GM19372 (cell line): ENCODE measurements around the gene MMP28.

Experiments used
- ATAC-seq: cut with Tn5 transposase; IDR thresholded peaks from one replicate; pipeline ENCODE4 v1.9.1; 2021; ENCODE audit warnings: mild to moderate bottlenecking, low read depth, moderate library complexity; ENCODE audit not compliant: unreplicated experiment

MMP28 gene

DNA sequence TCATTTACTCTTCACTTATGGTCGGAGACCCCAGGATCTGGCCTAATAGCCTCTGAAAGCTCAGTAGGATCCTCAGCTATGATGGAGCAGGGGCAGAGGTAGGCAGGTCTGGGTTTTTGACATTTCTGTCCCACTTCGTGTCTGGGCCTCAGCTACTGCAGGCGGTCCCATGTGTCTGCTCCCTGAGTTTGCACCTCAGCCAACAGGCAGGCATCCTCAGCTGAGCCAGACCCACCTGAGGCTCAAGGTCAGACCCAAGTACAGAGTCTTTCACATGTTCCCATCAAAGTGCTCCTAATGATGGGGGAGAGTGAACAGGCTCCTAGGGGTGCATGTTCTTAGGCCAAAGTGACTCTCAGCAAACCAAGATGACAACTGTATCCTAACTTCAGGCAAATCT lies 66.9 kb downstream of the MMP28 start:
- ATAC-seq: no peak

DNA sequence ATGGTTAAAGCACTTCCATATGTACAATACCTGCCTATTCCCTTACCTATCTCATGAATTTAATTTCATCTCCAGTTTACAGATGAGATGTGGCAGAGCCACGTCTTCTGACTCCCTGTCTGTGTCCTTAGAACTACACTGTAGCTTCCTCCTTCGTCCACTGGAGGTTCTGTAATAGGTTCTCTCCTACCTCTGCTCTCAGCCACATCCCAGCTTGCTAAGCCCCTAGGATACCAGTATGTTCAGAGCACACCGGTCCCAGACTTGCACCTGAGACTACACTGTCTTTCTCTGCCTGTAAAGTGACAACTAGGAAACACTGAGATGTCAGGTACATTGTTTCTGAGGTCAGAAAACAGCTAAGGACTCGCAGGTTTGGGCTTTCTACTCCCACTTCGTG lies 67.8 kb downstream of the MMP28 start:
- no peak for ATAC-seq

DNA sequence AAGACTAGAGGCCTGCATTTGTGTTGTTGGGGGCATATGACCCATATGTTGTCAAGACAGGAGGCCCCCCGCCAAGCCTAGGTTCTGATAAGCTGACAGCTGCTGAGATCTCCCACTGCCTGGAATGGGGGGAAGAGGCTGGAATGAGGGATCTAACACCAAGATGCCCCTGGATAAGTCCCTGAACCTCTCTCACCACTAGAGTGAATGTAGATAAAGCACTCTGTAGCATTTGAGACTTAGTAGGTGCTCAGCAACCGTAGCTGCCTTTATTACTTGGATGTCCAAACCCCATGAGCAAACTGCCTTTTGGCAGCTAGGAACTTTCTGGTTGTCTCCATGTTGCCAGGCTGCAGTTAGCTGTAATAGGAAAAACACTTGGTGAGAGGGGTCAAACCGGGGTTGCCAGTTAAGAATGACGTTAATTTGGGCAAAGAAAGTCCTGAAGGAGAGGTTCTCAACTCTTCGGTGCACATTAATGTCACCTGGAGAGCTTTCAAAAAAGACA lies 68.4 kb downstream of the MMP28 start:
- no peak for ATAC-seq

DNA sequence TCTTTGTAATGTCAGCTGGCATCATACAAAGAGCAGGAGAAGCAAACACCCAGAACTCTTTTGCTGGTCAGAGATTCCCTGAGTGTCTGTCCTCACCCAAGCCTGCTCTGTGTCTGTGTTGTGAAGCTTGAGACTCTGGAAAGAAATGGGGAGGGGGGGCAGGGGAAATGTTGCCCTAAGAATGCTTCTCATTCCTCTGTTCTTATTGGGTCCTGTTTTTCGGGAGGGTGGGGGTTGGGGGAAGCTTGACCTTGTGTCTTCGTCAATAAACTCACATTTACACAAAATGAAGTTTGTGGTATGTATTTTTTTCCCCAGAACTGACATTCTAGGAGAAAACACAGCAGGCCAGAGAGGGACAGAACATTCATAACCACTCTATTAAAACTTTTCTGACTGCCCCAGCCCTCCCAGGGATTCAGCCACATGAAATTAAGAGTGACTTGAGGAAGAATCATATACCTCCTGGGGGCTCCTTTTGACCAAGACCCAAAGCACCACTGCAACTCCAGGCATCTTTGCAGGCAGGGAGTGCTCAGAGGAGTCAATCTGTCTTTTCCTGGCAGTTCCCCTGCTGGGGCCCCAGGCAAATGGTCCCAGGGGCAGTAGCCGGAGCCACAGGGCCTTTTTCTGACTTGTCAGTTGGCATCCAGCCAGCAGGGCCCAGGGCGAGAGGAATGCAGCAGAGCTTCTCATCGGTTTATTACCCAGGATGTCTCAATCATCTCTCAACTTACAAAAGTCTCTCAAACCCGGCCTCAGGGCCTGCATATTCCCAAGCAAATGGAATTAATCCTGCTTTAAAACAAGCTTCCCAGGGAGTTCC lies 69.1 kb downstream of the MMP28 start:
- no peak for ATAC-seq

DNA sequence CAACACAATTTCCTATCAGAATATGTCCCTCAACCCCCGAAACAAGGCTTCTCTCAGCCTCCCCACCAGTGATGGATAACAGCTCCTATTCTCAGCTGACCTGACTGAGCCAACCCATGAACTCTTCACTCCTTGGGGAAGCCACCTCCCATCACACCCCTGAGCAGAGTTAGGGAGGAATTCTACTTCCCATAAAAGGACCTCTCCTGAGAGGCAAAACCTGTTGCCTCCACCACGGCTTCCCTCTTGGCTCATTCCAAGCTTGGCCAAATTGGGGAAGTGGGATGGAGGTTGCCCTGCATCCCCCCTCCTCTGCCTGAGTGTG lies 69.7 kb downstream of the MMP28 start:
- no peak for ATAC-seq

DNA sequence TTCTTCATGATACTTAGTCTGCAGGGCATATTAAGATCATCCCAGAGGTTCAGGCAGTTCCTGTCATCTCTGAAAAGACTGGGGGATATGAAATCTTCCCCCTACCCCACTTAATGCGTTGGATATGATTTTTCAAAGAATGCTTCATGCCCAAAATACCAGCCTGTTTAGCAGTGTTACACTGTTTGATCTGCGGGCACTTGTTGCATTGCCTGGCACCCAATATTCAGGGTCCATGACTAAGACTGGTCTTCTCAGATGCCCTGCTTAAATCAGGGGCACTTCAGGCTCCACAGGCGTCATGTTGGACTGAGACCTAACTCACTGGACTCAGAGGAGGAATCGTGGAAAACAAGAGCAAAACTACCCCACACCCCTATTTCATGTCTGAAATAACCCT lies 70.4 kb downstream of the MMP28 start:
- no peak for ATAC-seq

DNA sequence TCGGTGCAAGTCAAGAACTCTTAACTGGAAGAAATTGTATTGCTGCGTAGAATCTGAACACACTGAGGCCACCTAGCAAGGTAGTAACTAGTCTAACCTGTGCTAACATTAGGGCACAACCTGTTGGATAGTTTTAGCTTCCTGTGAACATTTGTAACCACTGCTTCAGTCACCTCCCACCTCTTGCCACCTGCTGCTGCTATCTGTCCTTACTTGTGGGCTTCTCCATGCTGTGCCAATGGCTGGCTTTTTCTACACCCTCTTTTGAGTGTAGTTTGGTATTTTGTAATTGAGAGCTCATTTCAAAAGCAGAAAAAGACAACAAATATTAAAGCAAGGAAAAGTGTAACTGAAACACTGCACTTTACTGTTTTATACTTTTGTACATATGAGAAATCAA lies 71.7 kb downstream of the MMP28 start:
- no peak for ATAC-seq

DNA sequence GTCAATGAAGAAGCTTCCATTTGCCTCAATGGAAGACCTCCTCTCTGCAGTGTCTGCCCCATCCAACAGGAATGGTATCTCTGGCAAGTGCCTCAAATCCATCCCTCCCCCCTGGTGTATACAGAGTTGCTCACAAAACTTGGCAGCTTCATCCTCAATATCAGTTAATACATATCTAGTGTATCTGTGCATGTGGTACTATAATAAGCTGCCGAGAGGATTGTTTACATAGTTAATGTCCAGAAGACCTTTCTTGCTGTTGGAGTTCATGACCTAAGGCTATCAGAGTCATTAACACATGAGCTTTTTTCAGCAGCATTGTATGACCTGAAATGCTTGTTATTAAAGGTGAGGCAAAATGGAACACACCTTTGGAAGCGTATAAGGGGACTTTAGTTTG lies 78.0 kb downstream of the MMP28 start:
- no peak for ATAC-seq

DNA sequence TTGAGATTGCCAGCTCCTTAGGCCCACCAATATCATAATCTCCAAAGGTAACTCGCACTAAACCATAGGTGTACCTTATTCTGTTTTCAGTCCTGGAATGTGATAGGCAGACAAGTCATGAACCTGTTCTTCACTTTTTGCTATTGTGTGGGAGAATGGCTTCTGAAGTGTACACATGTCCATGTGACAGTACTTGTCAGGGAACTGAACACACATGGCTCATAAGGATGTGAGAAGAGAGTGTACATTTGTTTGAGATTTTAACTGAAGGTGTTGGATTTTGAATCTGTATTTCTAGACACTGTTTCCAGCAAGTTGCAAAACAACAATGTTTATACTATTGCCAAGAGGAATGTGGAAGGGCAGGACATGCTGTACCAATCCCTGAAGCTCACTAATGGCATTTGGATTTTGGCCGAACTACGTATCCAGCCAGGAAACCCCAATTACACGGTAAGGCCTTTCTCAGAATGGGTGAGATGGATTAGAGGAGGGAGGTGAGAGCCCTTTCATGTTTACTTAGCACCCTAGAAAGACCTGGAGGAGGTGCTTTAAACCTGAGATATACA lies 78.5 kb downstream of the MMP28 start:
- no peak for ATAC-seq

DNA sequence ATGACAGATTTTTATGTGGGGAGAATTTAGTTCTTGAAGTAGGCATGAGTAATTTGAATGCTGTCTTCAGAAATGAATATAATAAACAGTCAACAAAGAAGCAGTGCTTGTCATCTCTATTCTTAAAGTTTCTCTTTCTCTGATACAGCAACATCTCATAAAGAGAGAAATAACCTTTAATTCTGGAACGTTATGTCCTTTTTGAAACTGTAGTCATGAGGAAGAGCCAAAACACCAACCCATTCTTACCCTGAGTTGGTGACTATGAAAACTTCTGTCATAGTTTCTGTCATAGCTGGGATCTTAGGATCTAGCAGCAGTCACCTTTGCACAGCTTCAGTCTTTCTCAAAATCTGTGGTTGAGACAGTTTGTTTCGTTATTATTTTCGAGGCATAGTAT lies 79.3 kb downstream of the MMP28 start:
- no peak for ATAC-seq
